Measurements from ENCODE around the gene TMEM126B. TPM values are rescaled to one million over a fixed set of nuclear protein-coding genes. Genes with fewer than 3 reads are reported as not detected.

Gene TMEM126B
- total RNA-seq, 1 experiment from 2014 or later: 74.0 TPM

DNA sequence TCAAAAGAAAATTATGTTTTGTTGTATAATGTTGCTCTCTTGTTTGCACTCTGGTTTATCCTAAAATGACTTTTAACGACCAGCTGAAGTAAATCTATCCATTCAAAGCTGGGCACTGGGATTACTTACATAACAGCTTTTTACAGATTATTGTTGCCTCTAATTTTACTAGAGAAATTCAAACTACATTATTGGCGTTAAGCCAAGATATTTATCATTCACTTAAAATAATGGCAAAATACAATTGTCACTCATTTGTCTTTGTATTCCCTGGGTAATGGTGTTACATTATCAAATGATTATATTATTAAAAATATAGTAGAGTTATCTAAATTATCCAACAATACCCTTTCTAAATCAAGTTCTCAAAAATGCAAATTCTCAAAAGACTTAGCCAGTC is 31.5 kb upstream of the TMEM126B start:
- Histone ChIP-seq H4K20me1 (ENCODE audit: control insufficient read depth, insufficient read depth, insufficient read length) (no peaks in the 10 kb centered on the region), H2BK12ac (ENCODE audit: insufficient read length, low read depth, low read length) (no peak overlapping the region), H4K5ac (ENCODE audit: insufficient read length, low read depth, low read length) (no peak overlapping the region), H4K8ac (replicated peaks; ENCODE audit: insufficient read length, low read depth, low read length) (no peak overlapping the region), H3K9me3 (ENCODE audit: control insufficient read depth, low read depth, low read length) (no peaks in the 10 kb centered on the region), H3K79me2 (ENCODE audit: insufficient read depth, low read length) (no peaks in the 10 kb centered on the region), H3K23me2 (ENCODE audit: insufficient read length, low read depth, low read length, poor library complexity, severe bottlenecking) (no peaks in the 10 kb centered on the region), H3K27ac (ENCODE audit: insufficient read length, low read depth, low read length) (no peak overlapping the region), H2AFZ (ENCODE audit: low read length) (no peak overlapping the region), H3K79me1 (ENCODE audit: insufficient read depth, low read depth, low read length, poor library complexity, severe bottlenecking) (no peaks in the 10 kb centered on the region), H3K23ac (ENCODE audit: insufficient read length, low read depth, low read length) (no peak overlapping the region), H3K4ac (ENCODE audit: low read depth, low read length) (no peak overlapping the region), H3K56ac (ENCODE audit: insufficient read length, low read depth, low read length) (no peak overlapping the region), H3K27me3 (ENCODE audit: insufficient read depth, low read length) (no peaks in the 10 kb centered on the region), H2BK20ac (ENCODE audit: low read depth, low read length, poor library complexity, severe bottlenecking) (no peak overlapping the region), H3T11ph (ENCODE audit: low read length) (no peak overlapping the region), H2AK5ac (ENCODE audit: insufficient read length, low read length) (no peak overlapping the region), H3K4me1 (ENCODE audit: insufficient read depth, low read length) (no peaks in the 10 kb centered on the region), H2BK5ac (ENCODE audit: insufficient read length, low read length) (no peak overlapping the region), H3K18ac (ENCODE audit: insufficient read length, low read depth, low read length) (no peak overlapping the region), H3K9ac (ENCODE audit: extremely low read depth, insufficient read length, low read length) (no peak overlapping the region), H3K4me2 (ENCODE audit: insufficient read depth, insufficient read length, low read length) (no peak overlapping the region), H2BK120ac (ENCODE audit: low read depth, low read length, poor library complexity, severe bottlenecking) (no peak overlapping the region), H2BK15ac (ENCODE audit: low read depth, low read length) (no peak overlapping the region), H3K14ac (ENCODE audit: insufficient read depth, low read length) (no peak overlapping the region), H4K91ac (ENCODE audit: insufficient read length, low read depth, low read length) (no peak overlapping the region)
- no peaks in the 10 kb centered on the region for H3K9me3 Mint-ChIP-seq
- H3K36me3 Mint-ChIP-seq (ENCODE audit: insufficient read depth in 1 of 3, low read depth in 3 of 3): peaks cover 0 to 1% (median 0%) of the 10 kb centered on the region in 3 experiments; a peak in 1 of 7 replicates
- no peak for DNase-seq
- H3K27me3 Mint-ChIP-seq (ENCODE audit: low read depth): no peaks in the 10 kb centered on the region
- H3K27ac Mint-ChIP-seq: no peak overlapping the region
- H3K4me1 Mint-ChIP-seq: peaks cover 19 to 21% of the 10 kb centered on the region in 2 experiments
- TF ChIP-seq CTCF (conservative IDR thresholded peaks at IDR 0.05): no peak
- no peak overlapping the region for H3K4me3 Mint-ChIP-seq
- no CpG with 5 or more reads among the region's 2 CpGs for WGBS (ENCODE audit: extremely low coverage, insufficient read length, low lambda C conversion rate)

All from H9 (cell line).